ENCODE measurements around the gene CYP2A13.

- TF ChIP-seq, protein P1, sequence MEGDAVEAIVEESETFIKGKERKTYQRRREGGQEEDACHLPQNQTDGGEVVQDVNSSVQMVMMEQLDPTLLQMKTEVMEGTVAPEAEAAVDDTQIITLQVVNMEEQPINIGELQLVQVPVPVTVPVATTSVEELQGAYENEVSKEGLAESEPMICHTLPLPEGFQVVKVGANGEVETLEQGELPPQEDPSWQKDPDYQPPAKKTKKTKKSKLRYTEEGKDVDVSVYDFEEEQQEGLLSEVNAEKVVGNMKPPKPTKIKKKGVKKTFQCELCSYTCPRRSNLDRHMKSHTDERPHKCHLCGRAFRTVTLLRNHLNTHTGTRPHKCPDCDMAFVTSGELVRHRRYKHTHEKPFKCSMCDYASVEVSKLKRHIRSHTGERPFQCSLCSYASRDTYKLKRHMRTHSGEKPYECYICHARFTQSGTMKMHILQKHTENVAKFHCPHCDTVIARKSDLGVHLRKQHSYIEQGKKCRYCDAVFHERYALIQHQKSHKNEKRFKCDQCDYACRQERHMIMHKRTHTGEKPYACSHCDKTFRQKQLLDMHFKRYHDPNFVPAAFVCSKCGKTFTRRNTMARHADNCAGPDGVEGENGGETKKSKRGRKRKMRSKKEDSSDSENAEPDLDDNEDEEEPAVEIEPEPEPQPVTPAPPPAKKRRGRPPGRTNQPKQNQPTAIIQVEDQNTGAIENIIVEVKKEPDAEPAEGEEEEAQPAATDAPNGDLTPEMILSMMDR (IDR thresholded peaks at IDR 0.05) = no peak
- TF ChIP-seq ZFX (IDR thresholded peaks at IDR 0.05; ENCODE audit: borderline replicate concordance) = no peak
Measured at GRCh38 chr19:41106177-41106576, 17.9 kb downstream of the CYP2A13 start.

Measured in 22Rv1 (cell line).